GM12875 (cell line): ENCODE data around the gene ANP32D.
"Not testable (repeated sequence)": the region's sequence is repeated elsewhere in the genome, so short reads cannot be mapped to it uniquely, and the experiment has no call there.

Experiments used
- H3K4me3 ChIP-seq: one replicate; pipeline ENCODE4 v1.5.1; 2011; ENCODE audit warnings: low read depth, low read length, control low read depth
- CTCF ChIP-seq: IDR thresholded peaks from 2 replicates; pipeline ENCODE4 v1.5.1; 2011; ENCODE audit warnings: low read depth, mild to moderate bottlenecking, control low read depth, inconsistent platforms, low read length, moderate library complexity, borderline replicate concordance; ENCODE audit not compliant: insufficient read depth

ANP32D gene

GRCh38 chr12:48446161-48446776 is 26.1 kb upstream of the ANP32D start:
- TF ChIP-seq CTCF: no peak
- no peak overlapping the region for H3K4me3 ChIP-seq

GRCh38 chr12:48447755-48448154 is 24.6 kb upstream of the ANP32D start:
- TF ChIP-seq CTCF: no peak

GRCh38 chr12:48451372-48451771 is 21.0 kb upstream of the ANP32D start:
- TF ChIP-seq CTCF: no peak
- H3K4me3 ChIP-seq: no peak overlapping the region

More at GRCh38 chr12:48447755-48448154, 24.6 kb upstream of the ANP32D start:
- H3K4me3 ChIP-seq: no peak overlapping the region

- H3K4me3 ChIP-seq: not testable (repeated sequence)
Observed at GRCh38 chr12:48452961-48453360, 19.4 kb upstream of the ANP32D start.

GRCh38 chr12:48454667-48455066 is 17.7 kb upstream of the ANP32D start:
- peak; percentile 19; the same call in 1 of the 2 replicates for TF ChIP-seq CTCF
- H3K4me3 ChIP-seq: no peak overlapping the region

- H3K4me3 ChIP-seq: no peak overlapping the region
- no peak for TF ChIP-seq CTCF
Observed at GRCh38 chr12:48455116-48455515, 17.2 kb upstream of the ANP32D start.

- H3K4me3 ChIP-seq: no peak overlapping the region
- TF ChIP-seq CTCF: no peak
Observed at GRCh38 chr12:48459259-48459658, 13.1 kb upstream of the ANP32D start.

GRCh38 chr12:48469027-48469426 is 3.3 kb upstream of the ANP32D start:
- H3K4me3 ChIP-seq: not testable (repeated sequence)
